CD4-positive, alpha-beta memory T cell (primary cell): ENCODE measurements around the gene TUBA3E. TPM values are rescaled to one million over a fixed set of nuclear protein-coding genes. Genes with fewer than 3 reads are reported as not detected.
"Not testable (repeated sequence)": the region's sequence is repeated elsewhere in the genome, so short reads cannot be mapped to it uniquely, and the experiment has no call there.

Experiments used
- CTCF ChIA-PET: fragments of 350-600 bp; sonication (Branson Sonifier 250); formaldehyde crosslinking; loops from one replicate; lab custom pipeline; 2021; ENCODE audit warnings: inconsistent platforms; ENCODE audit not compliant: partially characterized antibody; lab: Charles Lee
- POLR2A ChIA-PET: fragments of 350-600 bp; sonication (Branson Sonifier 250); formaldehyde crosslinking; loops from one replicate; lab custom pipeline; 2021; ENCODE audit not compliant: partially characterized antibody; lab: Charles Lee
- DNase-seq, 5 donors: peaks; one replicate each; pipeline versions ENCODE4 v3.0.0 to v3.0.0-alpha.2; 2020 to 2022; ENCODE audit warnings: mixed read lengths in 1 of 5
- H3K27ac ChIP-seq: one replicate; pipeline ENCODE4 v1.7.0; 2013; ENCODE audit warnings: low read depth, low read length
- H3K27me3 ChIP-seq: 2 replicates; pipeline ENCODE4 v1.7.0; 2013; ENCODE audit warnings: mild to moderate bottlenecking, low read length, moderate library complexity; ENCODE audit not compliant: insufficient read depth
- H3K36me3 ChIP-seq: 2 replicates; pipeline ENCODE4 v1.7.0; 2013; ENCODE audit warnings: mild to moderate bottlenecking, low read length, moderate library complexity; ENCODE audit not compliant: insufficient read depth
- H3K4me1 ChIP-seq: 2 replicates; pipeline ENCODE4 v1.7.0; 2013; ENCODE audit warnings: mild to moderate bottlenecking, low read length, moderate library complexity; ENCODE audit not compliant: insufficient read depth
- H3K4me3 ChIP-seq, 2 donors: one replicate each; pipeline ENCODE4 v1.7.0; 2013; ENCODE audit warnings: low read length in 2 of 2, mild to moderate bottlenecking in 1 of 2
- H3K9me3 ChIP-seq, 2 donors: one replicate each; pipeline ENCODE4 v1.7.0; 2013; ENCODE audit warnings: low read length in 2 of 2, control low read depth in 1 of 2; ENCODE audit not compliant: control insufficient read depth in 1 of 2
- H3K27ac Mint-ChIP-seq, 7 donors: one replicate each; pipeline ENCODE4 v1.8.0; 2020 to 2021; ENCODE audit warnings: mixed read lengths in 7 of 7, mild to moderate bottlenecking in 6 of 7, inconsistent platforms in 3 of 7, moderate library complexity in 3 of 7
- H3K27me3 Mint-ChIP-seq, 2 donors: one replicate each; pipeline ENCODE4 v1.8.0; 2020 to 2021; ENCODE audit warnings: mixed read lengths in 2 of 2
- H3K36me3 Mint-ChIP-seq, 2 donors: one replicate each; pipeline ENCODE4 v1.8.0; 2020 to 2021; ENCODE audit warnings: mixed read lengths in 2 of 2, inconsistent platforms in 1 of 2, mild to moderate bottlenecking in 1 of 2
- H3K4me1 Mint-ChIP-seq, 4 donors: one replicate each; pipeline ENCODE4 v1.8.0; 2020 to 2021; ENCODE audit warnings: mixed read lengths in 4 of 4, mild to moderate bottlenecking in 1 of 4
- H3K4me3 Mint-ChIP-seq, 8 donors: one replicate each; pipeline ENCODE4 v1.8.0; 2020 to 2021; ENCODE audit warnings: mixed read lengths in 8 of 8, mild to moderate bottlenecking in 7 of 8, moderate library complexity in 6 of 8, inconsistent platforms in 3 of 8
- H3K9me3 Mint-ChIP-seq, 8 donors: one replicate each; pipeline ENCODE4 v1.8.0; 2020 to 2021; ENCODE audit warnings: mixed read lengths in 8 of 8, mild to moderate bottlenecking in 5 of 8, inconsistent platforms in 3 of 8, moderate library complexity in 1 of 8
- intact Hi-C: fragments of 100-400 bp; cut with micrococcal nuclease; formaldehyde crosslinking; loops from one replicate; pipeline ENCODE4 v1.15.1; 2023
- polyA plus RNA-seq, 2 donors: library from polyadenylated mRNA; unstranded; fragments of 300-500 nt; fragmentation: Illumina TruSeq; gene quantifications; one replicate each; pipeline ENCODE4 v1.2.3, GENCODE V29; 2021
- total RNA-seq, 2 experiments: library from RNA; stranded (reverse); gene quantifications; one replicate each; pipeline ENCODE4 v1.2.3, GENCODE V29; 2021

The TUBA3E gene
- total and polyA plus RNA-seq, 4 experiments from 2014 or later, result not detected

GRCh38 chr2:130231656-130232055, 33.4 kb upstream of the TUBA3E start:
- POLR2A ChIA-PET, result no interaction called here
- DNase-seq, result no peak
- H3K27ac Mint-ChIP-seq, result no peak overlapping the region
- Histone ChIP-seq H3K4me3 (no peak overlapping the region), H3K4me1 (no peaks in the 10 kb centered on the region), H3K36me3 (no peaks in the 10 kb centered on the region), H3K27me3 (no peaks in the 10 kb centered on the region), H3K27ac (no peak overlapping the region), H3K9me3 (no peaks in the 10 kb centered on the region)
- H3K27me3 Mint-ChIP-seq, result peaks cover 3% of the 10 kb centered on the region in 2 donors
- H3K9me3 Mint-ChIP-seq, result peaks cover 0 to 3% (median 0%) of the 10 kb centered on the region in 8 donors
- H3K4me3 Mint-ChIP-seq, result peak overlapping the region in 1 of 8 donors; percentile 48
- intact Hi-C loops, result no loop called here
- peaks cover 0 to 8% (median 0%) of the 10 kb centered on the region in 4 donors for H3K4me1 Mint-ChIP-seq
- CTCF ChIA-PET, result no interaction called here
- H3K36me3 Mint-ChIP-seq, result no peaks in the 10 kb centered on the region

GRCh38 chr2:130230907-130231306, 32.7 kb upstream of the TUBA3E start:
- DNase-seq, CTCF ChIA-PET, H3K9me3 Mint-ChIP-seq, H3K4me3 ChIP-seq, H3K4me3 Mint-ChIP-seq, H3K27ac ChIP-seq, H3K9me3 ChIP-seq, H3K27ac Mint-ChIP-seq, H3K27me3 ChIP-seq, intact Hi-C loops, H3K4me1 Mint-ChIP-seq, POLR2A ChIA-PET, H3K4me1 ChIP-seq, H3K27me3 Mint-ChIP-seq, H3K36me3 ChIP-seq, H3K36me3 Mint-ChIP-seq: not testable (repeated sequence)

GRCh38 chr2:130230376-130230775, 32.1 kb upstream of the TUBA3E start:
- CTCF ChIA-PET, H3K36me3 ChIP-seq, DNase-seq, H3K4me1 ChIP-seq, H3K4me3 ChIP-seq, H3K9me3 ChIP-seq, H3K27ac ChIP-seq, POLR2A ChIA-PET, H3K27ac Mint-ChIP-seq, H3K27me3 Mint-ChIP-seq, H3K9me3 Mint-ChIP-seq, intact Hi-C loops, H3K4me1 Mint-ChIP-seq, H3K27me3 ChIP-seq, H3K36me3 Mint-ChIP-seq: not testable (repeated sequence)
- peak overlapping the region in 1 of 8 donors; percentile 20 for H3K4me3 Mint-ChIP-seq

- H3K4me3 Mint-ChIP-seq, CTCF ChIA-PET, H3K4me1 ChIP-seq, H3K27ac Mint-ChIP-seq, H3K4me3 ChIP-seq, POLR2A ChIA-PET, H3K4me1 Mint-ChIP-seq, H3K9me3 ChIP-seq, H3K36me3 ChIP-seq, H3K27ac ChIP-seq, intact Hi-C loops, H3K36me3 Mint-ChIP-seq, H3K27me3 Mint-ChIP-seq, H3K9me3 Mint-ChIP-seq, H3K27me3 ChIP-seq: not testable (repeated sequence)
- DNase-seq, result peak in 4 of 5 donors; percentile 1 to 56 (median 31)
These were observed 30.9 kb upstream of the TUBA3E start for GRCh38 chr2:130229161-130229510.

GRCh38 chr2:130228467-130229160, 30.4 kb upstream of the TUBA3E start:
- H3K9me3 Mint-ChIP-seq, H3K4me3 ChIP-seq, H3K36me3 ChIP-seq, H3K27ac ChIP-seq, H3K27me3 Mint-ChIP-seq, H3K27ac Mint-ChIP-seq, H3K4me3 Mint-ChIP-seq, intact Hi-C loops, POLR2A ChIA-PET, H3K9me3 ChIP-seq, H3K36me3 Mint-ChIP-seq, H3K27me3 ChIP-seq, DNase-seq, H3K4me1 ChIP-seq, H3K4me1 Mint-ChIP-seq, CTCF ChIA-PET: not testable (repeated sequence)

GRCh38 chr2:130228005-130228404, 29.8 kb upstream of the TUBA3E start:
- H3K4me3 ChIP-seq, H3K4me1 Mint-ChIP-seq, H3K9me3 ChIP-seq, H3K4me3 Mint-ChIP-seq, H3K9me3 Mint-ChIP-seq, CTCF ChIA-PET, H3K27me3 ChIP-seq, DNase-seq, H3K27ac ChIP-seq, H3K27me3 Mint-ChIP-seq, H3K4me1 ChIP-seq, POLR2A ChIA-PET, H3K36me3 ChIP-seq, intact Hi-C loops, H3K27ac Mint-ChIP-seq, H3K36me3 Mint-ChIP-seq: not testable (repeated sequence)

GRCh38 chr2:130222523-130222922, 24.3 kb upstream of the TUBA3E start:
- H3K27ac Mint-ChIP-seq, POLR2A ChIA-PET, H3K9me3 ChIP-seq, H3K4me1 Mint-ChIP-seq, H3K36me3 ChIP-seq, H3K9me3 Mint-ChIP-seq, intact Hi-C loops, H3K4me1 ChIP-seq, H3K36me3 Mint-ChIP-seq, H3K27me3 ChIP-seq, H3K4me3 ChIP-seq, CTCF ChIA-PET, DNase-seq, H3K4me3 Mint-ChIP-seq, H3K27ac ChIP-seq: not testable (repeated sequence)
- peaks cover 5 to 12% of the 10 kb centered on the region in 2 donors for H3K27me3 Mint-ChIP-seq

- H3K4me3 ChIP-seq, DNase-seq, H3K36me3 Mint-ChIP-seq, H3K27ac ChIP-seq, H3K4me1 ChIP-seq, H3K9me3 Mint-ChIP-seq, H3K27me3 ChIP-seq, H3K4me3 Mint-ChIP-seq, H3K36me3 ChIP-seq, CTCF ChIA-PET, H3K27ac Mint-ChIP-seq, intact Hi-C loops, H3K4me1 Mint-ChIP-seq, H3K9me3 ChIP-seq, POLR2A ChIA-PET: not testable (repeated sequence)
- H3K27me3 Mint-ChIP-seq, result peaks cover 8 to 19% of the 10 kb centered on the region in 2 donors
These were observed 22.3 kb upstream of the TUBA3E start for GRCh38 chr2:130220505-130220904.
